Osteoblast (primary cell): ENCODE results near the gene HLA-DRB1. TPM values are rescaled to one million over a fixed set of nuclear protein-coding genes. Genes with fewer than 3 reads are reported as not detected.

Experiments used
- DNase-seq: peaks from one replicate; pipeline ENCODE4 v3.0.0; 2011; ENCODE audit warnings: low spot score, mixed read lengths; ENCODE audit not compliant: insufficient read length; ENCODE audit errors: missing footprints
- H2AFZ ChIP-seq: 2 replicates; pipeline ENCODE4 v1.6.0; 2011; ENCODE audit warnings: mild to moderate bottlenecking, low read length
- H3K27ac ChIP-seq: 2 replicates; pipeline ENCODE4 v1.5.1; 2011; ENCODE audit warnings: mild to moderate bottlenecking, low read depth, low read length, moderate library complexity
- H3K27me3 ChIP-seq: 2 replicates; pipeline ENCODE4 v1.6.0; 2012; ENCODE audit warnings: mild to moderate bottlenecking, control low read depth, inconsistent platforms, low read length, moderate library complexity; ENCODE audit not compliant: insufficient read depth
- H3K36me3 ChIP-seq: 2 replicates; pipeline ENCODE4 v1.5.1; 2011; ENCODE audit warnings: mild to moderate bottlenecking, low read length, control low read depth, moderate library complexity; ENCODE audit not compliant: insufficient read depth
- H3K4me1 ChIP-seq: 2 replicates; pipeline ENCODE4 v1.5.1; 2011; ENCODE audit warnings: mild to moderate bottlenecking, low read length, control low read depth, moderate library complexity; ENCODE audit not compliant: insufficient read depth
- H3K4me2 ChIP-seq: 2 replicates; pipeline ENCODE4 v1.6.0; 2011; ENCODE audit warnings: mild to moderate bottlenecking, low read length; ENCODE audit not compliant: insufficient read depth
- H3K4me3 ChIP-seq: fragments of 200-600 bp; sonication (generic); 3 replicates; pipeline ENCODE4 v1.5.1; 2012; ENCODE audit warnings: mild to moderate bottlenecking, low read length, inconsistent platforms; ENCODE audit not compliant: insufficient read depth
- H3K79me2 ChIP-seq: 2 replicates; pipeline ENCODE4 v1.6.0; 2012; ENCODE audit warnings: mild to moderate bottlenecking, low read length, control low read depth, inconsistent platforms; ENCODE audit not compliant: insufficient read depth
- H3K9me3 ChIP-seq: 2 replicates; pipeline ENCODE4 v1.5.1; 2011; ENCODE audit warnings: low read depth, low read length, control low read depth
- H4K20me1 ChIP-seq: 2 replicates; pipeline ENCODE4 v1.6.0; 2012; ENCODE audit warnings: mild to moderate bottlenecking, low read length, control low read depth; ENCODE audit not compliant: insufficient read depth
- total RNA-seq: library from RNA; depleted of rRNA; stranded (reverse); fragments of >200 nt; gene quantifications from 2 replicates; pipeline ENCODE4 v1.2.3, GENCODE V29; 2012
- TF ChIP-seq, protein P1 (sequence below): IDR thresholded peaks from 2 replicates; pipeline ENCODE4 v1.5.1; 2011; ENCODE audit warnings: mild to moderate bottlenecking, low read depth, low read length, moderate library complexity; ENCODE audit errors: extremely low read depth

Gene HLA-DRB1
- total RNA-seq, 1 donor = 1.1 TPM

DNA sequence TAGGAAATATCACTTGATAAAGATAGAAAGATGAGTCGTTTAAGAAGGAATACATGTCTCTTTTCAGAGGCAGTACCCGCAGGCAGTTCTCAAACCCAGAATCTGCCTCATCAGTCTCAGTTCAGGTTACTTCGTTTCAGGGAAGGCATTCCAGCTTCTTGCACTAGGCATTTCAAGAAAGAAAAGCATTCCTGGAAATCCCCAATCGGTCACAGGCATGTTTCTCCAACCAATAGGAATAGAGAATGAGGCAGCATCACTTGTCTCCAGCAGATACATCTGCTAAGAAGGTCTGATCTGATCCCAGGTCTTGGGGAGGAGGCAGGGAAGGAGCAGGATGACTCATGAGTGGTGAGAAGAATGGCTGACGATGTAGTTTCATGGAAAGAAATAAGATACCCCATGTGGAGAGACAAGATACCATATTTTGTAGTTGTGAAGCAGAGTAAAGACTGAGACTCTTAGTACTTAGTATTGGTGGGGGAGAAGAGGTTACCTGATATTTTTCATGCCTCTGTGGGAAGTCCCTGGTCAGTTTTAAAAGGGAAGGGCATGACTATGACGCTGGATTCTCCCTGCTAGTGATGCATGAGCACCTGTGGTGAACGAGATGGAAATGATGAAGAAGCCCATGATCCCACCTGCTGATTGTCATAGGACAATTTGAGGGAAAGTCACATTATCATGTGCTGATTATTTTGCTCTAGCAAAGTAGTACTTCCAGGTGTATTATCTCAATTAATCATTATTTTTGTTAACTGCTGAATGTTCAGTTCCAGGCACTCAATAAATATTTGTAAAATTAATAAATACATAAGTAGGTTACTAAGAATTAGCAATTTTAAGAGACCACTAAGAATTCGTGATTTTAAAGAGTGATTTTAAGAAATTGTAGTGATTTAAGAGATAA is 20.3 kb upstream of the HLA-DRB1 start:
- Histone ChIP-seq H2AFZ (no peak overlapping the region), H3K27ac (peak overlapping the region; percentile 41), H3K4me3 (no peak overlapping the region), H3K4me1 (peaks cover 3% of the 10 kb centered on the region), H3K9me3 (no peaks in the 10 kb centered on the region), H3K36me3 (no peaks in the 10 kb centered on the region), H4K20me1 (no peaks in the 10 kb centered on the region), H3K4me2 (peak overlapping the region; percentile 58), H3K79me2 (no peaks in the 10 kb centered on the region), H3K27me3 (peaks cover 4% of the 10 kb centered on the region)
- TF ChIP-seq, protein P1, sequence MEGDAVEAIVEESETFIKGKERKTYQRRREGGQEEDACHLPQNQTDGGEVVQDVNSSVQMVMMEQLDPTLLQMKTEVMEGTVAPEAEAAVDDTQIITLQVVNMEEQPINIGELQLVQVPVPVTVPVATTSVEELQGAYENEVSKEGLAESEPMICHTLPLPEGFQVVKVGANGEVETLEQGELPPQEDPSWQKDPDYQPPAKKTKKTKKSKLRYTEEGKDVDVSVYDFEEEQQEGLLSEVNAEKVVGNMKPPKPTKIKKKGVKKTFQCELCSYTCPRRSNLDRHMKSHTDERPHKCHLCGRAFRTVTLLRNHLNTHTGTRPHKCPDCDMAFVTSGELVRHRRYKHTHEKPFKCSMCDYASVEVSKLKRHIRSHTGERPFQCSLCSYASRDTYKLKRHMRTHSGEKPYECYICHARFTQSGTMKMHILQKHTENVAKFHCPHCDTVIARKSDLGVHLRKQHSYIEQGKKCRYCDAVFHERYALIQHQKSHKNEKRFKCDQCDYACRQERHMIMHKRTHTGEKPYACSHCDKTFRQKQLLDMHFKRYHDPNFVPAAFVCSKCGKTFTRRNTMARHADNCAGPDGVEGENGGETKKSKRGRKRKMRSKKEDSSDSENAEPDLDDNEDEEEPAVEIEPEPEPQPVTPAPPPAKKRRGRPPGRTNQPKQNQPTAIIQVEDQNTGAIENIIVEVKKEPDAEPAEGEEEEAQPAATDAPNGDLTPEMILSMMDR = no peak
- DNase-seq = peak; percentile 65

DNA sequence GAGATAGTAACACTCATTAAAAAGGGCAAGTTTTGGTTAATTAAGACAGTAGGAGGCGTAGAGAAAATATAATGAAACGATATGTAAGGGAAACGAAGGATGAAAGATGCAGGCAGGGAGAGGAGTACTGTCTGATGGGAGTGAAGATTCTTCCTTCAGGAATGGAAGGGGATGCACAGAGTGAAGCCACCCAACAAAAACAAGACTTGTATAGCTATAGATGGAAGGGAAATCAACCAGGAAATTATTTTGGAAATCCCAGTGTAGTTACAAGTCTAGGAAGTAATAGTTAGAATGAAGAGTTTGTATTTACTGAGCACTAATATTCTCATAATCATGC is 19.7 kb upstream of the HLA-DRB1 start:
- TF ChIP-seq, protein P1 = no peak
- Histone ChIP-seq H4K20me1 (no peaks in the 10 kb centered on the region), H3K79me2 (no peaks in the 10 kb centered on the region), H3K4me3 (no peak overlapping the region), H3K36me3 (no peaks in the 10 kb centered on the region), H3K27ac (peak overlapping the region; percentile 12), H3K4me2 (peak overlapping the region; percentile 58), H3K9me3 (no peaks in the 10 kb centered on the region), H2AFZ (no peak overlapping the region), H3K4me1 (peaks cover 3% of the 10 kb centered on the region), H3K27me3 (peaks cover 4% of the 10 kb centered on the region)
- DNase-seq = no peak

DNA sequence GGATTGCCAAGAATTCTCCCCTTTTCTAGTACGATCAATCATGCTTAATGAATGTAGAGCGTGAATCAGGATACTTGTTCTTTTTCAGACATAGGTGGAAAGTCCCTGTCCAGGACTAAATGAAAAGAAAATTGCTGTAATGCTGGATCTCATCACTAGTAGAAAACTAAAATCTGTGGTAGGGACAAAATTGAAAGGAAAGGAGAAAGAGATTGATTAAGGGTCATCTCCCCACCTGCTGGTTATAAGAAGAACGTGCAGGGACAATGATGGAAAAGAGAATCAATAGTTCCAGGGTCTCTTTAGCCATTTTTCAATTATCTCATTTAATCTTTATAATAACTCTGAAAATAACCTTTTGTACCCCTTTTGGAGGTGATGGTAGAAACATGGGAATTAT is 18.7 kb upstream of the HLA-DRB1 start:
- peaks cover 3% of the 10 kb centered on the region for H3K4me1 ChIP-seq
- TF ChIP-seq, protein P1 = peak; percentile 8
- H3K27me3 ChIP-seq = peaks cover 4% of the 10 kb centered on the region
- H3K4me2 ChIP-seq = no peak overlapping the region
- H3K36me3 ChIP-seq = no peaks in the 10 kb centered on the region
- DNase-seq = no peak
- H3K27ac ChIP-seq = no peak overlapping the region
- H3K79me2 ChIP-seq = no peaks in the 10 kb centered on the region
- H3K9me3 ChIP-seq = no peaks in the 10 kb centered on the region
- no peak overlapping the region for H3K4me3 ChIP-seq
- H2AFZ ChIP-seq = no peak overlapping the region
- H4K20me1 ChIP-seq = no peaks in the 10 kb centered on the region

DNA sequence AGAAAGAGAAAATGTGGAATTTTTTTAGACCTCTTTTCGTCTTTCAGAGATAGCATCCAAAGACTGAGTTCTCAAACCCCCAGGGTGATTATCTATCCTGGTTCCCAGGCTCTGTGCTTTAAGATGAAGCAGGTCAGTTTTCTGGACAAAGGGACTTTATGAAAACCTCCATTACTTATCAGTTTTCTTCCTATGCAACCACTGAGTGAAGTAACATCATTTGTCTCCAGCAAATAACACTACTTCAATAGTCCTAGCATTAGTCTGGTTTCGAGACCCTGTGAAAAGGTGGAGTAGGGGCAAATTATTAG is 18.3 kb upstream of the HLA-DRB1 start:
- no peaks in the 10 kb centered on the region for H4K20me1 ChIP-seq
- no peak overlapping the region for H3K4me3 ChIP-seq
- no peak overlapping the region for H3K27ac ChIP-seq
- H3K79me2 ChIP-seq = no peaks in the 10 kb centered on the region
- H2AFZ ChIP-seq = no peak overlapping the region
- TF ChIP-seq, protein P1 = no peak
- H3K4me1 ChIP-seq = peaks cover 3% of the 10 kb centered on the region
- H3K9me3 ChIP-seq = no peaks in the 10 kb centered on the region
- H3K27me3 ChIP-seq = peaks cover 4% of the 10 kb centered on the region
- no peak for DNase-seq
- H3K36me3 ChIP-seq = no peaks in the 10 kb centered on the region
- no peak overlapping the region for H3K4me2 ChIP-seq
